CD14-positive monocyte (primary cell): ENCODE data around the gene QSER1. TPM values are rescaled to one million over a fixed set of nuclear protein-coding genes. Genes with fewer than 3 reads are reported as not detected.

Experiments used
- DNase-seq, 3 donors: peaks; one replicate each; pipeline ENCODE4 v3.0.0-alpha.2; 2011 to 2022
- H2AFZ ChIP-seq: 2 replicates; pipeline ENCODE4 v1.6.0; 2012; ENCODE audit warnings: mild to moderate bottlenecking, low read depth, low read length, inconsistent platforms; ENCODE audit not compliant: insufficient read depth, poor library complexity, severe bottlenecking
- H3K27ac ChIP-seq, 2 donors: 1 replicate in 1 of 2; 2 replicates in 1 of 2; pipeline ENCODE4 v1.5.1; 2012 to 2013; ENCODE audit warnings: low read length in 2 of 2, control low read depth in 1 of 2, inconsistent platforms in 1 of 2, low read depth in 1 of 2, mild to moderate bottlenecking in 1 of 2
- H3K27me3 ChIP-seq, 2 donors: one replicate each; pipeline versions ENCODE4 v1.6.0 to v1.6.1; 2011 to 2013; ENCODE audit warnings: low read length in 2 of 2; ENCODE audit not compliant: control insufficient read depth in 2 of 2, insufficient read depth in 2 of 2
- H3K36me3 ChIP-seq, 2 donors: replicated peaks in 1 of 2; 1 replicate in 1 of 2; 2 replicates in 1 of 2; pipeline versions ENCODE4 v1.5.1 to v1.6.1; 2012 to 2013; ENCODE audit warnings: low read length in 2 of 2, control low read depth in 1 of 2, inconsistent platforms in 1 of 2, mild to moderate bottlenecking in 1 of 2; ENCODE audit not compliant: insufficient read depth in 2 of 2, control insufficient read depth in 1 of 2
- H3K4me1 ChIP-seq, 2 donors: 1 replicate in 1 of 2; 2 replicates in 1 of 2; pipeline versions ENCODE4 v1.5.1 to v1.6.1; 2012 to 2013; ENCODE audit warnings: low read length in 2 of 2, control low read depth in 1 of 2, inconsistent platforms in 1 of 2, mild to moderate bottlenecking in 1 of 2, moderate library complexity in 1 of 2; ENCODE audit not compliant: insufficient read depth in 2 of 2, control insufficient read depth in 1 of 2
- H3K4me2 ChIP-seq: replicated peaks from 2 replicates; pipeline ENCODE3; 2012; ENCODE audit warnings: low read length, moderate library complexity, mild to moderate bottlenecking; ENCODE audit not compliant: poor library complexity, severe bottlenecking; ENCODE audit errors: extremely low read depth
- H3K4me3 ChIP-seq, 3 experiments: fragments of 200-600 bp in 1 of 3; sonication (generic) in 1 of 3; replicated peaks in 1 of 3; 1 replicate in 2 of 3; 2 replicates in 1 of 3; pipeline ENCODE4 v1.5.1; 2011 to 2013; ENCODE audit warnings: low read length in 3 of 3, mild to moderate bottlenecking in 3 of 3, control low read depth in 2 of 3, low read depth in 2 of 3, inconsistent platforms in 1 of 3, moderate library complexity in 1 of 3
- H3K79me2 ChIP-seq: 2 replicates; pipeline ENCODE4 v1.6.0; 2012; ENCODE audit warnings: mild to moderate bottlenecking, control low read depth, inconsistent platforms, low read length, moderate library complexity; ENCODE audit not compliant: insufficient read depth
- H3K9ac ChIP-seq: 2 replicates; pipeline ENCODE4 v1.6.0; 2017; ENCODE audit warnings: low read length, mild to moderate bottlenecking; ENCODE audit not compliant: insufficient read depth, poor library complexity, severe bottlenecking
- H3K9me3 ChIP-seq, 2 donors: replicated peaks in 1 of 2; 1 replicate in 1 of 2; 2 replicates in 1 of 2; pipeline versions ENCODE4 v1.5.1 to v1.6.1; 2012 to 2013; ENCODE audit warnings: low read length in 2 of 2, control low read depth in 1 of 2; ENCODE audit not compliant: control insufficient read depth in 1 of 2, insufficient read depth in 1 of 2
- H4K20me1 ChIP-seq: 2 replicates; pipeline ENCODE4 v1.6.0; 2012; ENCODE audit warnings: mild to moderate bottlenecking, low read length, control low read depth, moderate library complexity; ENCODE audit not compliant: insufficient read depth
- H3K27ac Mint-ChIP-seq, 7 donors: one replicate each; pipeline ENCODE4 v1.8.0; 2020; ENCODE audit warnings: mild to moderate bottlenecking in 7 of 7, mixed read lengths in 7 of 7, moderate library complexity in 6 of 7, inconsistent platforms in 2 of 7
- H3K27me3 Mint-ChIP-seq, 3 donors: one replicate each; pipeline ENCODE4 v1.8.0; 2021 to 2022; ENCODE audit warnings: low read depth in 3 of 3, mild to moderate bottlenecking in 3 of 3, mixed read lengths in 3 of 3, moderate library complexity in 3 of 3, inconsistent platforms in 1 of 3
- H3K36me3 Mint-ChIP-seq, 2 donors: one replicate each; pipeline ENCODE4 v1.8.0; 2020; ENCODE audit warnings: mixed read lengths in 2 of 2, inconsistent platforms in 1 of 2, mild to moderate bottlenecking in 1 of 2
- H3K4me1 Mint-ChIP-seq: one replicate; pipeline ENCODE4 v1.8.0; 2020; ENCODE audit warnings: mild to moderate bottlenecking, mixed read lengths
- H3K4me3 Mint-ChIP-seq, 2 donors: one replicate each; pipeline ENCODE4 v1.8.0; 2020; ENCODE audit warnings: mild to moderate bottlenecking in 2 of 2, mixed read lengths in 2 of 2, moderate library complexity in 1 of 2
- H3K9me3 Mint-ChIP-seq, 7 donors: one replicate each; pipeline ENCODE4 v1.8.0; 2020 to 2022; ENCODE audit warnings: mixed read lengths in 7 of 7, mild to moderate bottlenecking in 6 of 7, moderate library complexity in 6 of 7, inconsistent platforms in 2 of 7
- WGBS: methylation state at CpG from one replicate; pipeline ENCODE4 v1.1.5; 2013; ENCODE audit warnings: missing lambda C conversion rate; ENCODE audit not compliant: insufficient coverage; 5-methylcytosine and 5-hydroxymethylcytosine counted together
- intact Hi-C, 2 donors: fragments of 100-400 bp; cut with micrococcal nuclease; formaldehyde crosslinking; loops; one replicate each; pipeline versions ENCODE4 v1.15.0 to v1.15.1; 2023
- polyA plus RNA-seq, 3 donors: library from polyadenylated mRNA; depleted of rRNA in 1 of 3; unstranded in 2 of 3; stranded (reverse) in 1 of 3; fragments of 300-500 nt in 2 of 3; fragments of >200 nt in 1 of 3; fragmentation: Illumina TruSeq in 2 of 3; gene quantifications; 1 replicate in 2 of 3; 2 replicates in 1 of 3; pipeline ENCODE4 v1.2.3, GENCODE V29; 2012 to 2021
- TF ChIP-seq, protein P1 (sequence below): fragments of 200-600 bp; IDR thresholded peaks from one replicate; pipeline ENCODE4 v1.8.0; 2022; ENCODE audit warnings: antibody characterized with exemption, mild to moderate bottlenecking

QSER1 gene
- polyA plus RNA-seq, 3 donors, result 1.1 to 7.0 (median 2.5) TPM

DNA sequence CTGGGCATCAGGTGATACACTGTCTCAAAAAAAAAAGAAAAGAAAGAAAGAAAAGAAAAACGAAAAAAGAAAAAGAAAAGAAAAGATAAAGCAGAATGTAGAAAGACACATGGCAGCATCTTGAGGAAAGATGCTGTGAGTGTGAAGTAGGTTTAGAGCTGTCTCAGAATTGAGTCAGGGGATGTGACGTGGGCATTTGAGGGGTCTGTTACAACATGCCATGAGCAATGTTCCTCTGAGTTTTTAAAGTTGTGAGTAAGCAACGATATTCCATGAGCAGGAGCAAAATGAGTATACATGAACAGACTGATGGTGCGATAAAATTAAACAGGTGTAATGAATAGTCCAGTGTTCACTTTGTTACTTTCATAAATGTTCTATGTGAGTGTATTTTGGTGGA, 11.3 kb upstream of the QSER1 start:
- intact Hi-C loops, result loop anchor here in 1 of 2 donors (10.0 kb wide), 1 partner anchor 66 kb away; no protein-coding TSS in a partner anchor
- Mint-ChIP-seq H3K27me3 (peaks cover 0 to 9% (median 5%) of the 10 kb centered on the region in 3 donors), H3K4me3 (no peak overlapping the region), H3K4me1 (no peaks in the 10 kb centered on the region), H3K36me3 (no peaks in the 10 kb centered on the region), H3K9me3 (peaks cover 0 to 7% (median 6%) of the 10 kb centered on the region in 7 donors), H3K27ac (no peak overlapping the region)
- H3K4me3 ChIP-seq, result no peak overlapping the region
- H2AFZ ChIP-seq, result no peak overlapping the region
- no peak for DNase-seq
- 74% methylated on average over 4 of the region's 4 CpGs for WGBS
- H3K4me2 ChIP-seq, result no peak overlapping the region
- no peaks in the 10 kb centered on the region for H3K36me3 ChIP-seq
- H4K20me1 ChIP-seq, result no peaks in the 10 kb centered on the region
- H3K27ac ChIP-seq, result no peak overlapping the region
- no peaks in the 10 kb centered on the region for H3K9me3 ChIP-seq
- no peak overlapping the region for H3K9ac ChIP-seq
- TF ChIP-seq, protein P1, sequence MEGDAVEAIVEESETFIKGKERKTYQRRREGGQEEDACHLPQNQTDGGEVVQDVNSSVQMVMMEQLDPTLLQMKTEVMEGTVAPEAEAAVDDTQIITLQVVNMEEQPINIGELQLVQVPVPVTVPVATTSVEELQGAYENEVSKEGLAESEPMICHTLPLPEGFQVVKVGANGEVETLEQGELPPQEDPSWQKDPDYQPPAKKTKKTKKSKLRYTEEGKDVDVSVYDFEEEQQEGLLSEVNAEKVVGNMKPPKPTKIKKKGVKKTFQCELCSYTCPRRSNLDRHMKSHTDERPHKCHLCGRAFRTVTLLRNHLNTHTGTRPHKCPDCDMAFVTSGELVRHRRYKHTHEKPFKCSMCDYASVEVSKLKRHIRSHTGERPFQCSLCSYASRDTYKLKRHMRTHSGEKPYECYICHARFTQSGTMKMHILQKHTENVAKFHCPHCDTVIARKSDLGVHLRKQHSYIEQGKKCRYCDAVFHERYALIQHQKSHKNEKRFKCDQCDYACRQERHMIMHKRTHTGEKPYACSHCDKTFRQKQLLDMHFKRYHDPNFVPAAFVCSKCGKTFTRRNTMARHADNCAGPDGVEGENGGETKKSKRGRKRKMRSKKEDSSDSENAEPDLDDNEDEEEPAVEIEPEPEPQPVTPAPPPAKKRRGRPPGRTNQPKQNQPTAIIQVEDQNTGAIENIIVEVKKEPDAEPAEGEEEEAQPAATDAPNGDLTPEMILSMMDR, result no peak
- no peaks in the 10 kb centered on the region for H3K4me1 ChIP-seq
- no peaks in the 10 kb centered on the region for H3K79me2 ChIP-seq
- no peaks in the 10 kb centered on the region for H3K27me3 ChIP-seq

DNA sequence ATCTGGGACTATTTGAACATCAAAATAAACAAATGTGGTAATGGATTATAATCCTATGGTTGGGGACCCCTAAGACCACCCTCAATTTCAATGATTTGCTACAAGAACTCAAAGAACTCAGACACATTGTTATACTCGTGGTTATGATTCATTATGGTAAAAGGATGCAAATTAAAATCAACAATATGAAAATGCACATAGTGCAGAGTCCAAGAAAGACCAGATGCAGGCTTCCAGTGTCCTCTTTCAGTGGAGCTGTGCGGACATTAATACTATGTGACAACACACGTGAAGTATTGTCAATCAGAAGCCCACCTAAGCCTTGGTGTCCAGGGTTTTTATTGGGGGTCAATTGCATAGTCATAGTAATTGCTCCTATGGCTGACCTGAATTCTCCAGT, 9.2 kb upstream of the QSER1 start:
- Histone ChIP-seq H3K36me3 (no peaks in the 10 kb centered on the region), H3K27ac (no peak overlapping the region), H3K4me1 (no peaks in the 10 kb centered on the region), H4K20me1 (no peaks in the 10 kb centered on the region), H3K79me2 (no peaks in the 10 kb centered on the region), H3K9me3 (peaks cover 0 to 5% of the 10 kb centered on the region in 2 donors), H2AFZ (no peak overlapping the region), H3K4me3 (no peak overlapping the region), H3K9ac (no peak overlapping the region), H3K4me2 (no peak overlapping the region), H3K27me3 (no peaks in the 10 kb centered on the region)
- Mint-ChIP-seq H3K27me3 (peaks cover 2 to 9% (median 5%) of the 10 kb centered on the region in 3 donors), H3K4me1 (no peaks in the 10 kb centered on the region), H3K4me3 (no peak overlapping the region), H3K27ac (no peak overlapping the region), H3K9me3 (peaks cover 2 to 8% (median 5%) of the 10 kb centered on the region in 7 donors), H3K36me3 (no peaks in the 10 kb centered on the region)
- intact Hi-C loops, result loop anchor here in 1 of 2 donors (10.0 kb wide), 1 partner anchor 69 kb away; no protein-coding TSS in a partner anchor
- TF ChIP-seq, protein P1, result no peak
- DNase-seq, result no peak
- WGBS, result 100% methylated on average over 2 of the region's 3 CpGs
